ENCODE data around the gene FAM209A. TPM values are rescaled to one million over a fixed set of nuclear protein-coding genes. Genes with fewer than 3 reads are reported as not detected.

FAM209A gene
- total RNA-seq, 4 donors from 2014 or later = not detected

DNA sequence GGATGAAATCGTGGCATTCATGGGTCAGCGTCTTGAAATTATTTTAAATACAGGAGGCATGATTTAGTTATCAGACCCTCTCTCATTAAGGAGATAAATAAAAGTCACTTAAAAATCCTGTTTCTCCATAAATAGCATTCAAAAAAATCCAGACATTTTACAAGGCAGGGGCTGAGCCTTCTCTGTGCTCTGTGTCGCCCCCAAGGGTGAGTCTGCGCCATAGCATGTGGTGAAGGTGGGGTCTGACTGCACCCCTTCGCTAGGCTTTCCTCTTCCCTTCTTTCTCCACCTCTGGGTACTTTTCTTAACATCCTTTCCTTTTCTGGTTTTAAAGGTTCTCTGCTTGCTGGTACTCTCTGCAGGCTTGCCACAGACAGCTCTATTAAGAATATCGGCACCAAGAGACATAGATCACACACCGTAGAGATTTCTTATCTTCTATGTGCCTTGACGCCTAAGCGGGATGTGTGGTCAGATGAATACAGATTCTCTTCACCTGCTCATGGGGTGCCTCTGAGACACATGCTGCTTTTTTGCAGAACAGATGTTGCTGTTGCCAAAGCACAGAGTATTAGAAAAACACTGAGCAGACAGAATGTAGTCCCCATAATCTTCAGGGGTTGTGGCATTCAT lies 20.1 kb upstream of the FAM209A start:
- no peak for DNase-seq
- TF ChIP-seq, protein P1, sequence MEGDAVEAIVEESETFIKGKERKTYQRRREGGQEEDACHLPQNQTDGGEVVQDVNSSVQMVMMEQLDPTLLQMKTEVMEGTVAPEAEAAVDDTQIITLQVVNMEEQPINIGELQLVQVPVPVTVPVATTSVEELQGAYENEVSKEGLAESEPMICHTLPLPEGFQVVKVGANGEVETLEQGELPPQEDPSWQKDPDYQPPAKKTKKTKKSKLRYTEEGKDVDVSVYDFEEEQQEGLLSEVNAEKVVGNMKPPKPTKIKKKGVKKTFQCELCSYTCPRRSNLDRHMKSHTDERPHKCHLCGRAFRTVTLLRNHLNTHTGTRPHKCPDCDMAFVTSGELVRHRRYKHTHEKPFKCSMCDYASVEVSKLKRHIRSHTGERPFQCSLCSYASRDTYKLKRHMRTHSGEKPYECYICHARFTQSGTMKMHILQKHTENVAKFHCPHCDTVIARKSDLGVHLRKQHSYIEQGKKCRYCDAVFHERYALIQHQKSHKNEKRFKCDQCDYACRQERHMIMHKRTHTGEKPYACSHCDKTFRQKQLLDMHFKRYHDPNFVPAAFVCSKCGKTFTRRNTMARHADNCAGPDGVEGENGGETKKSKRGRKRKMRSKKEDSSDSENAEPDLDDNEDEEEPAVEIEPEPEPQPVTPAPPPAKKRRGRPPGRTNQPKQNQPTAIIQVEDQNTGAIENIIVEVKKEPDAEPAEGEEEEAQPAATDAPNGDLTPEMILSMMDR (IDR thresholded peaks at IDR 0.05) = peak in 2 of 6 experiments; percentile 5 to 18
- TF ChIP-seq POLR2A (IDR thresholded peaks at IDR 0.05) = no peak
- H3K27ac ChIP-seq = no peak overlapping the region
- H3K4me1 ChIP-seq = no peaks in the 10 kb centered on the region
- no peak overlapping the region for H3K4me3 ChIP-seq
- H3K27me3 ChIP-seq = no peaks in the 10 kb centered on the region
- peaks cover 0 to 14% (median 2%) of the 10 kb centered on the region in 3 donors for H3K36me3 ChIP-seq
- H3K9me3 ChIP-seq = no peaks in the 10 kb centered on the region

DNA sequence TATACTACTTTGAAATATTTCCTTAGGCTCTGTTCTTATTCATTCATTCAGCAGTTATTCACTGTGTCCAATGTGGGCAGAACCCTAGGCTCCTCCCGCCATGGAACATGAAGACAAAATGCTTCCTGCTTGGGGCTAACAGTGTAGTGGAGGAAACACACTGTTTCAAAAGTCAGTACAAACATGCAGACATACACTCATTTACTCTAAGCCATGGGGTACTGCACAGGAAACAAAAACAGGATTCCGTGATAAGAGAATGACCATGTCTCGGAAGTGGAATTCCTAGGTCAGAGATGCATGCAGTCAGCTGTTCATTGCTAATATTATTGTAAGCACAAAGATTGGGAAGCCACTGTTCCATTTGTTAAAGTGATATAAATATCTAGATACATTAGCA lies 18.4 kb upstream of the FAM209A start:
- Histone ChIP-seq H3K27me3 (no peaks in the 10 kb centered on the region), H3K36me3 (peaks cover 0 to 14% (median 2%) of the 10 kb centered on the region in 3 donors), H3K27ac (no peak overlapping the region), H3K4me1 (no peaks in the 10 kb centered on the region), H3K9me3 (no peaks in the 10 kb centered on the region), H3K4me3 (no peak overlapping the region)
- no peak for DNase-seq
- TF ChIP-seq, protein P1 (IDR thresholded peaks at IDR 0.05) = no peak
- TF ChIP-seq POLR2A (IDR thresholded peaks at IDR 0.05) = no peak

GRCh38 chr20:56511926-56512325 lies 12.6 kb upstream of the FAM209A start:
- TF ChIP-seq POLR2A (IDR thresholded peaks at IDR 0.05) = no peak
- TF ChIP-seq, protein P1 (IDR thresholded peaks at IDR 0.05) = no peak
- Histone ChIP-seq H3K4me1 (no peaks in the 10 kb centered on the region), H3K36me3 (peaks cover 0 to 17% (median 0%) of the 10 kb centered on the region in 3 donors), H3K4me3 (no peak overlapping the region), H3K27ac (no peak overlapping the region), H3K27me3 (no peaks in the 10 kb centered on the region), H3K9me3 (no peaks in the 10 kb centered on the region)
- DNase-seq = no peak

DNA sequence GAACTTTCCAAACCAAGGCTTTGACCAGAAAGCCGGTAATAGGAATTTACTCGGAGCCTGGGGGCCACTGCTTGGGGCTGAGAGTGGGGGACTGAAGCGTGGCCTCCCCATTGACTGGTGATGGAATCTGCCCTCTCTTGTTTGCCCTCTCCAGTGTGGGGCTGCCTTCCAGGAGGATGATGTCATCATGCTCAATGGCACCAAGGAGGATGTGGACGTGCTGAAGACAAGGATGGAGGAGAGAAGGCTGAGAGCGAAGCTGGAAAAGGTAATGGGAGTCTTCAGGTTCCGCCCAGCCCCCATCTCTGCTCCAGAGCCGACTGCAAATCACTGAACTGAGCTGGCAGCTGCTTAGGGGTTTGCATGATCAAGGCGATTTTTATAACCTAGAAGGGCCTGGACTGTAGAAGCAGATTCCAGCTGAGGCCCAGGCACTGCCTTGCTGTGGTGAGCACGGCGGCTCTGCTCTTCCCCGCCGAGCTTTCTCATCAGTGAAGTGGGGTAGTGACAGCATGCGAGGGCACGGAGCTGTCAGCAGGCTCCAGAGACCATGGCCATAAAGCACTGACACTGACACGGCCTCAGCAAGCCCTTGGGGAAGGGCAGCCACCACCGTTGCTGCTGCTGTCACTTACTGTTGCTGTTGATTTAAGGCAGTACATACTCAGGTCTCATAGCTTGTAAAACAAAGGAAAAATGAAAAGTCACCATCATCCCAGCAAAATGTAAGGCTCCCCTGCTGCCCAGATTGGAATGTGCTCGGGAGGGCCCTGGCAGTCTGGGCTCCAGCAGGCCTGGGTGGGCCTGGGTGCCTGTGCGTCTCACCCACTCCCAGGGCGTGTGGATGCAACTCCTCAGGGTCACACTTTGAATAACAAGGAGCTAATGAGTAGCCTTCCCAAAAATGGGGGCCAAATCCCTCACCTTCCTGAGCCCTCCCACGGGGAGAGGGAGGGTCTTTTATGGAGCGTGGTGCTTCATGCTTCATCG lies 11.1 kb upstream of the FAM209A start:
- H3K4me1 ChIP-seq = no peaks in the 10 kb centered on the region
- H3K36me3 ChIP-seq = peaks cover 0 to 32% (median 0%) of the 10 kb centered on the region in 3 donors
- no peak for DNase-seq
- no peaks in the 10 kb centered on the region for H3K27me3 ChIP-seq
- TF ChIP-seq, protein P1 (IDR thresholded peaks at IDR 0.05) = no peak
- no peak for TF ChIP-seq POLR2A (IDR thresholded peaks at IDR 0.05)
- H3K4me3 ChIP-seq = no peak overlapping the region
- H3K27ac ChIP-seq = no peak overlapping the region
- no peaks in the 10 kb centered on the region for H3K9me3 ChIP-seq

DNA sequence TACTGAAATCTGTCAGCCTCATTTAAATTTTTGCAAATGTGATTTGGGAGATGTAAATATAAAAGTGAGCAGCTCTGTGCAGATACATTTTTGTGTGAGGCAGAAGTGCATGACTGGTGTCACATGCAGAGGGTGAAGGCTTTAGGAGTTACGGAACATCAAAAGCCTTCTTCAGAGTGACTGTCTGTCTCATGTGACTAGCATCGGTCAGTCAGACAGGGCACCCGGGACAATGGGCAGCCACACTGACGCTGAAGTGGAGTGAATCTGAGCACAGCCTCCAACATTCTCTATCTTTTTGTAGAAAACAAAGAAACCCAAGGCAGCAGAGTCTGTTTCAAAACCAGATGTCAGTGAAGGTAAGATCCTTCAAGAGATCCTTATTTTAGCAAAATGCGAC lies 7.9 kb upstream of the FAM209A start:
- peak overlapping the region in 1 of 4 donors; percentile 8 for H3K27ac ChIP-seq
- H3K4me1 ChIP-seq = no peaks in the 10 kb centered on the region
- DNase-seq = no peak
- H3K4me3 ChIP-seq = no peak overlapping the region
- H3K9me3 ChIP-seq = peaks cover 0 to 21% (median 6%) of the 10 kb centered on the region in 4 donors
- TF ChIP-seq POLR2A (IDR thresholded peaks at IDR 0.05) = no peak
- TF ChIP-seq, protein P1 (IDR thresholded peaks at IDR 0.05) = no peak
- peaks cover 0 to 56% (median 0%) of the 10 kb centered on the region in 3 donors for H3K36me3 ChIP-seq
- H3K27me3 ChIP-seq = no peaks in the 10 kb centered on the region

All from Peyer's patch (tissue), 4 donors.